ENCODE results near the gene RPP25.

RPP25 gene

GRCh38 chr15:74956648-74957475 lies at the start of gene RPP25:
RPP25 (minus strand) TSS chr15:74956772; CDS start chr15:74956583, 189 bp downstream.
- DNase-seq, result peak; percentile 89 to 93

- no peak for DNase-seq
Observed at GRCh38 chr15:75002398-75002797, 45.8 kb upstream of the RPP25 start.

GRCh38 chr15:75001310-75001709 lies 44.7 kb upstream of the RPP25 start:
- DNase-seq, result no peak

GRCh38 chr15:74997543-74997942 lies 41.0 kb upstream of the RPP25 start:
- no peak for DNase-seq

- no peak for DNase-seq
Observed at GRCh38 chr15:74997141-74997540, 40.6 kb upstream of the RPP25 start.

- DNase-seq, result no peak
Observed at GRCh38 chr15:74995779-74996765, 39.5 kb upstream of the RPP25 start.

- peak; percentile 47 to 78 for DNase-seq
Observed at GRCh38 chr15:74995182-74995778, 38.7 kb upstream of the RPP25 start, which contains the start of gene SCAMP5. SCAMP5 (plus strand) TSS chr15:74995563; CDS start chr15:75011840, 16,277 bp downstream.

GRCh38 chr15:74994685-74995084 lies 38.1 kb upstream of the RPP25 start:
- DNase-seq, result no peak

- DNase-seq, result no peak
Observed at GRCh38 chr15:74994236-74994635, 37.7 kb upstream of the RPP25 start.

- DNase-seq, result no peak
Observed at GRCh38 chr15:74992619-74993018, 36.0 kb upstream of the RPP25 start.

- no peak for DNase-seq
Observed at GRCh38 chr15:74989527-74989926, 33.0 kb upstream of the RPP25 start.

- DNase-seq, result peak; percentile 10 to 62
Observed at GRCh38 chr15:74988007-74988800, 31.6 kb upstream of the RPP25 start.

GRCh38 chr15:74983725-74984231 lies 27.2 kb upstream of the RPP25 start:
- DNase-seq, result no peak

- DNase-seq, result no peak
Observed at GRCh38 chr15:74982183-74982582, 25.6 kb upstream of the RPP25 start.

- DNase-seq, result no peak
Observed at GRCh38 chr15:74978503-74978902, 21.9 kb upstream of the RPP25 start.

GRCh38 chr15:74978077-74978476 lies 21.5 kb upstream of the RPP25 start:
- DNase-seq, result no peak

GRCh38 chr15:74977599-74977998 lies 21.0 kb upstream of the RPP25 start:
- DNase-seq, result no peak

GRCh38 chr15:74976159-74976558 lies 19.6 kb upstream of the RPP25 start:
- DNase-seq, result no peak

GRCh38 chr15:74967670-74968069 lies 11.1 kb upstream of the RPP25 start:
- no peak for DNase-seq

GRCh38 chr15:74964794-74965193 lies 8.2 kb upstream of the RPP25 start:
- DNase-seq, result peak in 1 of 2 experiments; percentile 52

GRCh38 chr15:74963213-74963612 lies 6.6 kb upstream of the RPP25 start:
- DNase-seq, result no peak

GRCh38 chr15:74962671-74963070 lies 6.1 kb upstream of the RPP25 start:
- DNase-seq, result no peak

Data from SW 1271 (cell line).